Measurements from ENCODE around the gene TTLL11. TPM values are rescaled to one million over a fixed set of nuclear protein-coding genes. Genes with fewer than 3 reads are reported as not detected.

TTLL11 gene
- total RNA-seq, 1 experiment from 2014 or later, result 13.6 TPM

GRCh38 chr9:121954477-121955140 is 138.5 kb downstream of the TTLL11 start:
- H3K4me3 Mint-ChIP-seq (ENCODE audit: unreplicated experiment), result no peak overlapping the region
- H3K27ac Mint-ChIP-seq (ENCODE audit: low read depth, unreplicated experiment), result no peak overlapping the region
- DNase-seq (ENCODE audit: unreplicated experiment), result no peak
- TF ChIP-seq, protein P1, sequence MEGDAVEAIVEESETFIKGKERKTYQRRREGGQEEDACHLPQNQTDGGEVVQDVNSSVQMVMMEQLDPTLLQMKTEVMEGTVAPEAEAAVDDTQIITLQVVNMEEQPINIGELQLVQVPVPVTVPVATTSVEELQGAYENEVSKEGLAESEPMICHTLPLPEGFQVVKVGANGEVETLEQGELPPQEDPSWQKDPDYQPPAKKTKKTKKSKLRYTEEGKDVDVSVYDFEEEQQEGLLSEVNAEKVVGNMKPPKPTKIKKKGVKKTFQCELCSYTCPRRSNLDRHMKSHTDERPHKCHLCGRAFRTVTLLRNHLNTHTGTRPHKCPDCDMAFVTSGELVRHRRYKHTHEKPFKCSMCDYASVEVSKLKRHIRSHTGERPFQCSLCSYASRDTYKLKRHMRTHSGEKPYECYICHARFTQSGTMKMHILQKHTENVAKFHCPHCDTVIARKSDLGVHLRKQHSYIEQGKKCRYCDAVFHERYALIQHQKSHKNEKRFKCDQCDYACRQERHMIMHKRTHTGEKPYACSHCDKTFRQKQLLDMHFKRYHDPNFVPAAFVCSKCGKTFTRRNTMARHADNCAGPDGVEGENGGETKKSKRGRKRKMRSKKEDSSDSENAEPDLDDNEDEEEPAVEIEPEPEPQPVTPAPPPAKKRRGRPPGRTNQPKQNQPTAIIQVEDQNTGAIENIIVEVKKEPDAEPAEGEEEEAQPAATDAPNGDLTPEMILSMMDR (IDR thresholded peaks at IDR 0.05; ENCODE audit: unreplicated experiment), result no peak
- H3K4me1 Mint-ChIP-seq (ENCODE audit: insufficient read depth, unreplicated experiment), result peaks cover 27% of the 10 kb centered on the region
- no TSS peak for BruUV-seq (replicated peaks)
- H3K36me3 Mint-ChIP-seq (ENCODE audit: insufficient read depth, unreplicated experiment), result peaks cover 6% of the 10 kb centered on the region
- H3K9me3 Mint-ChIP-seq (ENCODE audit: unreplicated experiment), result no peaks in the 10 kb centered on the region
- ChIA-PET POLR2A (interaction anchor here (1.0 to 1.7 kb wide), 3 partner anchors 9 to 69 kb away, joined by 3 to 5 read pairs (median 5); no protein-coding TSS in a partner anchor), CTCF (interaction anchor here (0.6 to 1.3 kb wide), 4 partner anchors 9 to 409 kb away, joined by 3 to 4 read pairs (median 3); no protein-coding TSS in a partner anchor)
- intact Hi-C loops (cut with micrococcal nuclease), result no loop called here
- no peaks in the 10 kb centered on the region for H3K27me3 Mint-ChIP-seq (ENCODE audit: insufficient read depth, unreplicated experiment)

DNA sequence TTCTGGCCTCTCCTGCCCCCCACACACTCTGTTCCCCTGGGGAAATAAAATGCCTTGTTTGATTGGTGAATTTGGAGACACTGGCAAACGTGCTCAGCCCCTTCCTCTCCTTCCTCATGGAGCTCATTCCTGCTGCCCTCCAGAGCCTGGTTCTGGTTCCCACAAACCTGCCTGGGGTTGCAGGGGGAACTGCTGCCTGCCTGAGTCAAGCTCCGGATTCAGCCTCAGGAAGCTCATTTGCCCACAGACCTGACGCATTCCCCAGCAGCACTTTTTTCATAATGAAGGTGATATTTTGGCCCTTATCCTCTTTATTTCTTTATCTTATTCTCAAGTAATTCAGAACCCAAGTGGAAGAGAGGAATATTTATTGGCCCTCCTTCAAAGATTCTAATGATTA is 140.5 kb downstream of the TTLL11 start:
- no TSS peak for BruUV-seq (replicated peaks)
- no peak for DNase-seq (ENCODE audit: unreplicated experiment)
- intact Hi-C loops (cut with micrococcal nuclease), result no loop called here
- peaks cover 12% of the 10 kb centered on the region for H3K36me3 Mint-ChIP-seq (ENCODE audit: insufficient read depth, unreplicated experiment)
- no peak overlapping the region for H3K4me3 Mint-ChIP-seq (ENCODE audit: unreplicated experiment)
- H3K27ac Mint-ChIP-seq (ENCODE audit: low read depth, unreplicated experiment), result peak overlapping the region; percentile 67
- peaks cover 17% of the 10 kb centered on the region for H3K4me1 Mint-ChIP-seq (ENCODE audit: insufficient read depth, unreplicated experiment)
- ChIA-PET CTCF (interaction anchor here (0.5 to 0.9 kb wide), 3 partner anchors 10 to 218 kb away, joined by 3 read pairs; no protein-coding TSS in a partner anchor), POLR2A (no interaction called here)
- TF ChIP-seq, protein P1 (IDR thresholded peaks at IDR 0.05; ENCODE audit: unreplicated experiment), result no peak
- H3K9me3 Mint-ChIP-seq (ENCODE audit: unreplicated experiment), result no peaks in the 10 kb centered on the region
- no peaks in the 10 kb centered on the region for H3K27me3 Mint-ChIP-seq (ENCODE audit: insufficient read depth, unreplicated experiment)

GRCh38 chr9:121950866-121951265 is 142.2 kb downstream of the TTLL11 start:
- ChIA-PET CTCF (interaction anchor here (0.7 kb wide), 2 partner anchors 224 to 435 kb away, joined by 3 read pairs; no protein-coding TSS in a partner anchor), POLR2A (interaction anchor here (0.6 to 1.4 kb wide), 3 partner anchors 11 to 128 kb away, joined by 3 to 7 read pairs (median 3); no protein-coding TSS in a partner anchor)
- Mint-ChIP-seq H3K27ac (ENCODE audit: low read depth, unreplicated experiment) (no peak overlapping the region), H3K9me3 (ENCODE audit: unreplicated experiment) (no peaks in the 10 kb centered on the region), H3K4me3 (ENCODE audit: unreplicated experiment) (no peak overlapping the region), H3K4me1 (ENCODE audit: insufficient read depth, unreplicated experiment) (peaks cover 14% of the 10 kb centered on the region), H3K36me3 (ENCODE audit: insufficient read depth, unreplicated experiment) (peaks cover 12% of the 10 kb centered on the region), H3K27me3 (ENCODE audit: insufficient read depth, unreplicated experiment) (no peaks in the 10 kb centered on the region)
- DNase-seq (ENCODE audit: unreplicated experiment), result no peak
- no TSS peak for BruUV-seq (replicated peaks)
- TF ChIP-seq, protein P1 (IDR thresholded peaks at IDR 0.05; ENCODE audit: unreplicated experiment), result no peak
- intact Hi-C loops (cut with micrococcal nuclease), result no loop called here

GRCh38 chr9:121950441-121950840 is 142.7 kb downstream of the TTLL11 start:
- H3K36me3 Mint-ChIP-seq (ENCODE audit: insufficient read depth, unreplicated experiment), result peaks cover 12% of the 10 kb centered on the region
- ChIA-PET CTCF (interaction anchor here (0.7 kb wide), 1 partner anchor 224 kb away, joined by 3 read pairs; no protein-coding TSS in a partner anchor), POLR2A (interaction anchor here (0.6 to 1.2 kb wide), 3 partner anchors 13 to 128 kb away, joined by 3 read pairs; no protein-coding TSS in a partner anchor)
- H3K4me3 Mint-ChIP-seq (ENCODE audit: unreplicated experiment), result peak overlapping the region; percentile 4
- DNase-seq (ENCODE audit: unreplicated experiment), result no peak
- H3K4me1 Mint-ChIP-seq (ENCODE audit: insufficient read depth, unreplicated experiment), result peaks cover 18% of the 10 kb centered on the region
- no peaks in the 10 kb centered on the region for H3K9me3 Mint-ChIP-seq (ENCODE audit: unreplicated experiment)
- BruUV-seq (replicated peaks), result no TSS peak
- H3K27ac Mint-ChIP-seq (ENCODE audit: low read depth, unreplicated experiment), result no peak overlapping the region
- TF ChIP-seq, protein P1 (IDR thresholded peaks at IDR 0.05; ENCODE audit: unreplicated experiment), result no peak
- intact Hi-C loops (cut with micrococcal nuclease), result no loop called here
- H3K27me3 Mint-ChIP-seq (ENCODE audit: insufficient read depth, unreplicated experiment), result no peaks in the 10 kb centered on the region
